Activated CD4-positive, alpha-beta T cell treated with anti-CD3 and anti-CD28 coated beads, Interleukin-2, amount 10 ng/mL, durations not matched to agents 7 days and 5 days (primary cell): ENCODE measurements around the gene ARL14EP. TPM values are rescaled to one million over a fixed set of nuclear protein-coding genes. Genes with fewer than 3 reads are reported as not detected.

Experiments
- CTCF ChIA-PET: fragments of 350-600 bp; sonication (Branson Sonifier 250); formaldehyde crosslinking; loops from one replicate; lab custom pipeline; 2021; ENCODE audit warnings: antibody characterized with exemption; lab: Charles Lee
- POLR2A ChIA-PET: fragments of 350-600 bp; sonication (Branson Sonifier 250); formaldehyde crosslinking; loops from one replicate; lab custom pipeline; 2021; ENCODE audit warnings: antibody characterized with exemption; lab: Charles Lee
- DNase-seq: peaks from one replicate; pipeline ENCODE4 v3.0.0-alpha.2; 2020
- H3K27ac Mint-ChIP-seq: one replicate; pipeline ENCODE4 v1.8.0; 2021; ENCODE audit warnings: mild to moderate bottlenecking, moderate library complexity, mixed read lengths
- H3K27me3 Mint-ChIP-seq: one replicate; pipeline ENCODE4 v1.8.0; 2021; ENCODE audit warnings: mixed read lengths
- H3K36me3 Mint-ChIP-seq: one replicate; pipeline ENCODE4 v1.8.0; 2021; ENCODE audit warnings: low read depth, mixed read lengths
- H3K4me1 Mint-ChIP-seq: one replicate; pipeline ENCODE4 v1.8.0; 2021; ENCODE audit warnings: mixed read lengths
- H3K4me3 Mint-ChIP-seq: one replicate; pipeline ENCODE4 v1.8.0; 2021; ENCODE audit warnings: mild to moderate bottlenecking, moderate library complexity, mixed read lengths
- H3K9me3 Mint-ChIP-seq: one replicate; pipeline ENCODE4 v1.8.0; 2021; ENCODE audit warnings: mixed read lengths
- total RNA-seq, 2 experiments: library from RNA; stranded (reverse); gene quantifications; one replicate each; pipeline ENCODE4 v1.2.3, GENCODE V29; 2021

Gene ARL14EP
- total RNA-seq, 2 experiments from 2014 or later, result 36.5 to 47.6 TPM

DNA sequence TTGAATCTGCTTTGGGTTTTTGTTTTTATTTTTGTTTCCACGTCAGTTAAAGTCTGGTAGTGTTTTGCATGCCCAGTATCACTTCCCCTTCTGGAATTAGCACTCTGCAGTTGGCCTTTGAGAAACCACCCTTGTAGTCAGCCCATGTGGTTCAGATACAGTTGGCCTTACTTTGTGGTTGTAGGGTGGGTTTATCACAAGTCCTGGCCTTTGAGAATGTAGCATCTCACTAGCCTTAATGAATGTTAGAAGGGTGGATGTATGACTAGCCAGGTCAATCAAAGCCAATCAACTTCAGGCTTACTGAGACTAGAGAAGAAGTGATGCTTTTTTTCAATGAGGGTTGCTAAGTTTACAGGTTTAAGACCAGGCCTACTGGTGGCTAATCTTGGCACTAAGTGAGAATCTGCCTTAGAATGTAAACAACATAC lies 19.8 kb downstream of the ARL14EP start:
- Mint-ChIP-seq H3K27me3 (no peaks in the 10 kb centered on the region), H3K27ac (no peak overlapping the region), H3K4me1 (no peaks in the 10 kb centered on the region), H3K4me3 (no peak overlapping the region), H3K36me3 (peaks cover 19% of the 10 kb centered on the region), H3K9me3 (no peaks in the 10 kb centered on the region)
- POLR2A ChIA-PET, result no interaction called here
- CTCF ChIA-PET, result no interaction called here
- no peak for DNase-seq

DNA sequence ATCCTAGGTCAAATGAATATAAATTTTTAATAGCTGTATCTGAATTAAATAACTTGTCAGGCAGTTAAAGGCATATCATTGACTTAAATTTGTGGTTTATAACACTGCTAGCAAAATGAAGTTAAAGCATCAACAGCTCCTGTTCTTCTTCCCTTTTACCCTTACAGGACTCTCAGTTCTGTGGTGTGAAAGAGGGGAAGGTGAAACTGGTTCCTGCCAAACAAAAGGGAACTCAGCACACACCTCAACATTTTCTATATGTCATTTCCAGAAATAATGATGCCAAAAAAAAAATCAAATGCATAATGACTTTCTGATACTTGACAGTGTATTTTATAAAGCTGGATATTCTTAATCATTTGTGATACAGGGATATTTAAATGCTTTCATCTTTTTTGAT lies 21.2 kb downstream of the ARL14EP start:
- Mint-ChIP-seq H3K9me3 (no peaks in the 10 kb centered on the region), H3K27ac (no peak overlapping the region), H3K36me3 (peaks cover 12% of the 10 kb centered on the region), H3K27me3 (no peaks in the 10 kb centered on the region), H3K4me1 (no peaks in the 10 kb centered on the region), H3K4me3 (no peak overlapping the region)
- no peak for DNase-seq
- CTCF ChIA-PET, result interaction anchor here (0.7 kb wide), 1 partner anchor 218 kb away, joined by 4 read pairs; no protein-coding TSS in a partner anchor
- POLR2A ChIA-PET, result no interaction called here

DNA sequence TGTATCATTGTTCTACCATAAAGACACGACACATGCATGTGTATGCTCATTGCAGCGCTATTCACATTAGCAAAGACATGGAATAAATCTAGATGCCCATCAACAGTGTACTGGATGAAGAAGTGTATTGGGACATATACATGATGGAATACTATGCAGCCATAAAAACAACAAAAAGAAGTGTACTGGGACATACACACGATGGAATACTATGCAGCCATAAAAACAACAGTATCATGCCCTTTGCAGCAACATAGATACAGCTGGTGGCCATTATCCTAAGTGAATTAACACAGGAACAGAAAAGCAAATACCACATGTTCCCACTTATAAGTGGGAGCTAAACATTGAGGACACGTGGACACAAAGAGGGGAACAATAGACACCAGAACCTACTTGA lies 22.7 kb downstream of the ARL14EP start:
- H3K9me3 Mint-ChIP-seq, result no peaks in the 10 kb centered on the region
- ChIA-PET CTCF (no interaction called here), POLR2A (no interaction called here)
- DNase-seq, result no peak
- H3K36me3 Mint-ChIP-seq, result peaks cover 8% of the 10 kb centered on the region
- H3K27me3 Mint-ChIP-seq, result no peaks in the 10 kb centered on the region
- no peaks in the 10 kb centered on the region for H3K4me1 Mint-ChIP-seq
- H3K4me3 Mint-ChIP-seq, result no peak overlapping the region
- H3K27ac Mint-ChIP-seq, result no peak overlapping the region

DNA sequence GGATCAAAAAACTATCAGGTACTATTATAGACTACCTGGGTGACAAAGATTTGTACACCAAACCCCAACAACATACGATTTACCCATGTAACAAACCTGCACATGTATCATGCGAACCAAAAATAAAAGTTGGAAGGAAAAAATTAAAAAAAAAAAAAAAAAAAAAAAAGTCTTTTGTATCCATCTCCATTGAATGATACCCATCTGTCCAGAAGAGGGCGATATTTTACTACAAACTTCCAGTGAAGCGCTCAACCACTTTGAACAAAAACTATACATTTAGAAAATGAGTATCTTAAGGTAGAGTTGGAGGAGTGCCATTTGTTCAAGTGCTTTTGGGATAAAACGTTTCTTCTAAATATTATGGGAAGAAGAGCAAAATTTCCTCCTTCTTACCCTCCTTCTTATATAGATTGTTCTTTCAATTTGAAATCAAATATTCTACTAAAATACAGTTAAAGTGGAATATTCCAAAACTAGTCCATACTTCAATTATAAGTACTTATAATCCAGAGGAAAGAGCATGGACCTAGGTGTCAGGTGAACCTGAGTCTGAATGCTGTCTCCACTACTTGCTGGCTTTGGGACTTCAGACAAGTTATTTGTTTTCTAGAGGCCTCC lies 23.3 kb downstream of the ARL14EP start:
- no peaks in the 10 kb centered on the region for H3K9me3 Mint-ChIP-seq
- H3K27ac Mint-ChIP-seq, result no peak overlapping the region
- H3K36me3 Mint-ChIP-seq, result peaks cover 8% of the 10 kb centered on the region
- DNase-seq, result peak; percentile 35
- H3K4me1 Mint-ChIP-seq, result no peaks in the 10 kb centered on the region
- POLR2A ChIA-PET, result no interaction called here
- H3K27me3 Mint-ChIP-seq, result no peaks in the 10 kb centered on the region
- no peak overlapping the region for H3K4me3 Mint-ChIP-seq
- CTCF ChIA-PET, result interaction anchor here (0.9 kb wide), 1 partner anchor 8 kb away, joined by 3 read pairs; no protein-coding TSS in a partner anchor

DNA sequence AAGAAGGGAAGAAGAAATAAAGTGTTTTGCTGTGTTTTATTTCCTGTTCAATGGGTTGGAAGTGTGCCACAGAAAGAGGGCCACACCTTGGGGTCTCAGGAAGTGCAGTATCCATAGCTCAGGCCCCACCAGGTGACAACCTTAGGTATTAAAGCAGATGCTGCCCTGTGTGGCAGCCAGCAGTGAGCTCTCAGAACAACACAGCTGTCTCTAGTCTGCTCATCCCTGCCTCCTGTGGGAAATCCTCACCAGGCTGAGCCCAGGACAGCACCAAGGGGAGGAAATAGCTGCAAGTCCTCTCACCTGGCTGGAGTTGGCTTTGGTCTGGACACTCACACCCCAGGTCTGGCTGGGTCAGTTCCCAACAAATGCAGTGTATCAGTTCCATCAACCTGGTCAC lies 25.1 kb downstream of the ARL14EP start:
- ChIA-PET POLR2A (no interaction called here), CTCF (no interaction called here)
- H3K4me1 Mint-ChIP-seq, result no peaks in the 10 kb centered on the region
- no peak overlapping the region for H3K4me3 Mint-ChIP-seq
- H3K36me3 Mint-ChIP-seq, result peaks cover 7% of the 10 kb centered on the region
- H3K27me3 Mint-ChIP-seq, result peaks cover 5% of the 10 kb centered on the region
- no peaks in the 10 kb centered on the region for H3K9me3 Mint-ChIP-seq
- H3K27ac Mint-ChIP-seq, result no peak overlapping the region
- DNase-seq, result no peak

DNA sequence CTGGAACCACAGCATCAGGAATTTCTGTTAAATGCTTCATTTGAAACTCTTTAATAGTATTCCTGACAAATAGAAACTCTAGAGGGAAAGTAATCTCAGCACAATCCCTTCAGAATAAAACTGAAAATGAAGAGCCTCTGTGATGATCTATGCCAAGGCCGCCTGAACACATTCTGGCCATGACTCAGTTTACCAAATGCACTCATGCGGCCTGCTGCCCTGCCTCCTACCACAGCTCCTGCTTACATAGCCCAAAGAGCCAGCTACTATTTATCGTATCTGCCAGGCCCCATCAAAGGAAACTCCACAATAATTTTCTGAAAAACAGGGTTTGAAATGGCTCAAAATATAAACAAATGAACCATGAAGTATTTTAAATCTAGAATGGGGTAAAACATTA lies 27.0 kb downstream of the ARL14EP start:
- POLR2A ChIA-PET, result no interaction called here

DNA sequence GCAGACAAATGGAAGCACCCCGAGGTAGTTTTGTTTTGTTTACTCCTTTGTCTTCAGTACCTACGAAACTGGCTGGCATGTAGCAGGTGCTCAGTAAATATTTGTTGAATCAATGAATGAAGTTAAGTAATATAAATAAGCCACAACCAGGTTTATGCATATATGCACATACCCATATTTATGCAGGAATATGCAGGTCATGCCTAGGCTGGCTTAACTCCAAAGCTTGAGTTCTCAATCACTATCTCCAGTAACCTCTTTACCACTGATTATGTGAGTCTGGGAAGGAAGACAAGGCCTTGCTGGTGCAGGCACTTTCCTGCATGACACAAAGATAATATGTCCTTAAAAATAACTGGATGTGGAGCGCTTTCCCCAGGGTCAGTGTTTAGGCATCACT lies 27.5 kb downstream of the ARL14EP start:
- no peak overlapping the region for H3K4me3 Mint-ChIP-seq
- peaks cover 8% of the 10 kb centered on the region for H3K27me3 Mint-ChIP-seq
- ChIA-PET CTCF (no interaction called here), POLR2A (no interaction called here)
- H3K9me3 Mint-ChIP-seq, result no peaks in the 10 kb centered on the region
- H3K4me1 Mint-ChIP-seq, result no peaks in the 10 kb centered on the region
- no peak overlapping the region for H3K27ac Mint-ChIP-seq
- DNase-seq, result no peak
- peaks cover 4% of the 10 kb centered on the region for H3K36me3 Mint-ChIP-seq

More for the DNA sequence above, 27.0 kb downstream of the ARL14EP start:
- Mint-ChIP-seq H3K4me1 (no peaks in the 10 kb centered on the region), H3K9me3 (no peaks in the 10 kb centered on the region), H3K4me3 (no peak overlapping the region), H3K27me3 (peaks cover 8% of the 10 kb centered on the region), H3K36me3 (peaks cover 7% of the 10 kb centered on the region), H3K27ac (no peak overlapping the region)
- CTCF ChIA-PET, result no interaction called here
- no peak for DNase-seq

DNA sequence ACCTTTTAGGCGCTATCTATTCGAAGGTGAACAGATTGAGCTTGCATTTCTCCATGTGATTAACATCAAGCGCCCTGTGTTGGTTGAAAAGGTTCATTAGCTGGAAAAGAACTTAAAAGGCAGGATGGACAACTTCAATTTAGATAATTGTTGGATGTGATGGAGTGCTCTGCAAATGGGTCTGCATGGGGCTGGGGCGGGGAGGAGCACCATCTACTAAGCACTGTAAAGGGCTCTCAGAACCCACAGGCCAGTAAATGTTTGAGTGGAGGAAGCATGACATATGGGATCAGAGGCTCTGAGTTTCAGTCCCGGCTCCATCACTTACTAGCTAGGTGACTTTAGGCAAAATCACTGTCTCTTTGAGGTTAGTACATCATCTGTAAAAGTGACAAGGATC lies 28.2 kb downstream of the ARL14EP start:
- no peak for DNase-seq
- H3K27ac Mint-ChIP-seq, result no peak overlapping the region
- H3K4me3 Mint-ChIP-seq, result no peak overlapping the region
- H3K9me3 Mint-ChIP-seq, result no peaks in the 10 kb centered on the region
- peaks cover 8% of the 10 kb centered on the region for H3K27me3 Mint-ChIP-seq
- no peaks in the 10 kb centered on the region for H3K4me1 Mint-ChIP-seq
- POLR2A ChIA-PET, result no interaction called here
- CTCF ChIA-PET, result no interaction called here
- no peaks in the 10 kb centered on the region for H3K36me3 Mint-ChIP-seq

DNA sequence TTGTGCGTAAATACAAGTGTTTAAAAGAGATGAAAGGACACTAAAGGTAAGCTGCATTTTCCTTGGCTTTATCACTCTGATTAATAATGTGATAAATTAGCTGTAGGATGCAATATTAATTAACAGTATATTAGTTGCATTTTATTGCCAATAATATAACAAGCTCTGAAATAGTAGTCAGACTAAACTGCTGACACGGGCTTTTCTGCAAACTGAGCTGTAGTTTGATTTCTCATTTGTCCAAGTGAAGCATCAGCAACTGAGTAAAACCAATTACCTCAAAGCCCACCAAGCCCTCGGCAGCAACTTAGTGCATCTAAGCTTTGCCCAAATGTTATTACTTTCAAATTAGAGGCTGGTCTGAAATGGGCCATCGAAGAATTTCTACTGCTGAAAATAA lies 33.5 kb downstream of the ARL14EP start:
- Mint-ChIP-seq H3K27ac (no peak overlapping the region), H3K9me3 (no peaks in the 10 kb centered on the region), H3K36me3 (no peaks in the 10 kb centered on the region), H3K4me1 (no peaks in the 10 kb centered on the region), H3K4me3 (no peak overlapping the region), H3K27me3 (peaks cover 8% of the 10 kb centered on the region)
- ChIA-PET CTCF (no interaction called here), POLR2A (no interaction called here)
- DNase-seq, result no peak

DNA sequence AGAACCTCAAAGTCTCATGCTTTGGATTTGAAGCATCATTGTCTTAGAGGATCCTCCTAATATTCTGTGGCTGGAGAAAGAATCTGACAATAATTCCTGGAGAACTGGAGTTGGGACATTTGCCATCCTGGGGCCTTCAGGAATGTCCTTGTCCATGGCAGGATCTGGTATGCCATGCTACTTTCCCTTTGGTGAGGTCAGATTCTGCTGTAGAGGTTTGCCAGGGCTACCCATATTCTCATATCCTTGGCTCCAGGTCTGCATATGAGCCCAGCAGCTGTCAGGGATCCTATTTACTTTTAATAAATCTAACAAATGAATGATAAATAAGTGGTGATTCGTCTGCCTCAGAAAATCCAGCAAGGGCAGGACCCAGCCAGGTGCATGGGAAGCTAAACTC lies 35.0 kb downstream of the ARL14EP start:
- peaks cover 3% of the 10 kb centered on the region for H3K27me3 Mint-ChIP-seq
- CTCF ChIA-PET, result interaction anchor here (1.0 kb wide), 1 partner anchor 357 kb away, joined by 3 read pairs; no protein-coding TSS in a partner anchor
- H3K9me3 Mint-ChIP-seq, result no peaks in the 10 kb centered on the region
- POLR2A ChIA-PET, result no interaction called here
- no peak overlapping the region for H3K4me3 Mint-ChIP-seq
- H3K4me1 Mint-ChIP-seq, result no peaks in the 10 kb centered on the region
- no peak overlapping the region for H3K27ac Mint-ChIP-seq
- H3K36me3 Mint-ChIP-seq, result no peaks in the 10 kb centered on the region
- no peak for DNase-seq

DNA sequence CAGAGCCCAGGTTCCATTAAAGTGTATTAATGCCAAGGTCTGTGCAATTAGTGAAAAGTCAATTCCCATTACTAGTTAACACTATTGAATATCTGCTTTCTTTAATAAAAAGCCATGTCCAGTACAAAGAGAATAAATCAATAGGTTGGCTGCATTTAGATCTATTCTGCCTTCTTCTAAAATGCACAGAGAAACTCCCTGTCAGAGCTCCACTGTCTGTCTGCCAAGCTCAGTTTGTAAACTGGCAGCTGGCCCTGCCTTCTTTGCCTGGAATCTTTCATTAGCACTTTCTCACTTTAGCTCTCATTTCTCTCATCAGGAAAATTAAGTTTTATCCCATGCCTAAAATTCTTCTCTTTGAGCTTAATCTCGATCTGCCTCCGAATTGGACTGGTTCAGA lies 35.6 kb downstream of the ARL14EP start:
- no peaks in the 10 kb centered on the region for H3K9me3 Mint-ChIP-seq
- ChIA-PET POLR2A (no interaction called here), CTCF (interaction anchor here (1.0 kb wide), 1 partner anchor 357 kb away, joined by 3 read pairs; no protein-coding TSS in a partner anchor)
- H3K27ac Mint-ChIP-seq, result no peak overlapping the region
- no peaks in the 10 kb centered on the region for H3K4me1 Mint-ChIP-seq
- DNase-seq, result no peak
- H3K36me3 Mint-ChIP-seq, result no peaks in the 10 kb centered on the region
- no peak overlapping the region for H3K4me3 Mint-ChIP-seq
- peaks cover 3% of the 10 kb centered on the region for H3K27me3 Mint-ChIP-seq

DNA sequence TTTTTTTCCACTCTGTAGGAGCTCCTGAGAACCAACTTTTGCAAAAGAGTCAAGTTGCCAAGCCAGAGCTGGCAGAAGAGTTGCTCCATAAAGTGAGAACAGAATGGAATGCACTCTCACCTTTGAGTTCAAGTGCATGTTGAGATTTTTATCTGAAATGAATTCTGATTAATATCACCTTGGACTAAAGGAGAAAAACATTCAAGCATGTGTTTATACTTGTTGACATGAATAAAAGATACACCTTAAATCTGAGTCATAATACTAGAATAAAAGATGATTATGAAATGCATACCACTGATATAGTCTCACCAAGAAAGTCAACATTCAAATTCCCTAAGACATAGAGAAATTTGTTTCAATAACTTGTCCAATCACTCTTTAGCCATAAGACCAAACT lies 37.8 kb downstream of the ARL14EP start:
- ChIA-PET CTCF (no interaction called here), POLR2A (no interaction called here)
- H3K27me3 Mint-ChIP-seq, result no peaks in the 10 kb centered on the region
- no peaks in the 10 kb centered on the region for H3K4me1 Mint-ChIP-seq
- no peaks in the 10 kb centered on the region for H3K9me3 Mint-ChIP-seq
- no peaks in the 10 kb centered on the region for H3K36me3 Mint-ChIP-seq
- no peak overlapping the region for H3K4me3 Mint-ChIP-seq
- DNase-seq, result no peak
- H3K27ac Mint-ChIP-seq, result no peak overlapping the region

DNA sequence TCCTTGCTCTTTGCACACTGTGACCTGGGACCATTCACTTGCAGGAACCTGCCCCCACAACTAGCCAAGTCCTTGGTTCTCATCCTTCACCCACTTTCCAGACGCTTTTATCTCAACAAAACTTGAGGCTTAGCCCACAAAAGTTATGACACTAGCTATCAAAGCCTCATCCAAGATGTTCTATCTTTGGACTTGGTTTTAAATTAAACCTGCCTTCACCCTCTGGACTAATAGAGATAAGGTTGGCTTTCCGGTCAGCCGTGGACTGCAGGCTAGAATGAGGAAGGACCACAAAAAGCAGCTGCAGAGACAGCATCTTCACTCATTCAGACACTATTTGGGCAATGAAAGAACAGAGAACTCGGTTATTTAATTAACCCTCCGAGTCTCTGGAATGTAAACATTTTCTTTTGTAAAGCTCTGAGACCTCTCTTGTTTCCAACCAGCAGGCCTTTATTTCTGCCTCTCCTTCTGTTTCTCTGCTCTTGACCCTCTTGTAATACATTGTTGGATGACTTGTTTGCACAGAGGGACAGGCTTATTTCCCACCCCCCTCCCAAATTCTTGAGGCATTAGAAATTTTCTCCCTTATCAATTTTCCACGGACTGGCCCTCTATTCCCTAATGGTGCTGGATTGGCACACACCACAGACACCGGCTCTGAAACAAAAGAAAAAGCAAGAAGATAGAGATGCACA lies 41.4 kb downstream of the ARL14EP start:
- ChIA-PET CTCF (no interaction called here), POLR2A (no interaction called here)
- no peaks in the 10 kb centered on the region for H3K9me3 Mint-ChIP-seq
- H3K36me3 Mint-ChIP-seq, result no peaks in the 10 kb centered on the region
- DNase-seq, result no peak
- H3K4me3 Mint-ChIP-seq, result no peak overlapping the region
- no peaks in the 10 kb centered on the region for H3K4me1 Mint-ChIP-seq
- H3K27ac Mint-ChIP-seq, result no peak overlapping the region
- H3K27me3 Mint-ChIP-seq, result peaks cover 2% of the 10 kb centered on the region
